GM18909 (cell line): Measurements from ENCODE around the gene SPRY1.

ENCODE experiments used
- ATAC-seq: cut with Tn5 transposase; IDR thresholded peaks from one replicate; pipeline ENCODE4 v1.9.1; 2021; ENCODE audit warnings: mild to moderate bottlenecking; ENCODE audit not compliant: unreplicated experiment, poor library complexity

SPRY1 gene, protein sequence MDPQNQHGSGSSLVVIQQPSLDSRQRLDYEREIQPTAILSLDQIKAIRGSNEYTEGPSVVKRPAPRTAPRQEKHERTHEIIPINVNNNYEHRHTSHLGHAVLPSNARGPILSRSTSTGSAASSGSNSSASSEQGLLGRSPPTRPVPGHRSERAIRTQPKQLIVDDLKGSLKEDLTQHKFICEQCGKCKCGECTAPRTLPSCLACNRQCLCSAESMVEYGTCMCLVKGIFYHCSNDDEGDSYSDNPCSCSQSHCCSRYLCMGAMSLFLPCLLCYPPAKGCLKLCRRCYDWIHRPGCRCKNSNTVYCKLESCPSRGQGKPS

DNA sequence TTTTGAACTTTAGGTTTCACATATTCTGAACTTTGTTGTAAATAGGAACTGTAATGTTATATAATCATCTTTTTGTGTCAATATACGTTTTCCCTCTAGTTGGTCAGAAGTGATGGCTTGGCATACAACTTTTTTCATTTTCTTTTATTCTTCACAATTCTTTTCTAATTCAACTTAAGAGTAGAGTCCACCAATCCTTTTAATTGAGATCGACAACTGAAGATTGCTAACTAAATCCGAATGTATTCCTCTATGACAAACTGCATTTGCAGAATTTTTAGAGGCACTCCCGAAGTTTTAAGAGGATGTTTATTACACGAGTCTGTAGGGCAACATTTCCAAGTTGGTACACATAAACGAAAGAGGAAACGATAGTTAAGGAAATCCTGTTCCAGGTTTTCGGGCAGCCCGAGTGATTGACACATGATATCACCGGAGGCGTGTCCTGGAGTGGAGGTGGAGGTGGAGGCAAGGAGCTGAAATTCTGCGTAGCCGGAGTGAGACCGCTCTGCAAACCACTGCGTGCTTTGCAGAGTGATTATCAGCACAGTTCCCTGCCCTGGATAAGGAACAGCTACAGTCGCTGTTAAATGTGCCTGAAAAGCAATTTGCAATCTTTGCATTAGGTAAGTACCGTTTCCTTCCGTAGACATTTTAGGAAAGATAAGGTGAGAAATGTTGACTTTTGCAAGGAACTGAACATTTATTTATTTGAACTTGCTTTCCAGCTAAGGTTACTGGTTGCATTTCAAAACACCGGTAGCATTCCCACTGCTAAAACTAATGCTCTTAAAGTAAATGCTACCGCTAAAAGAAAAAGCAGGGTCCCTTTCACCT is at the start of gene SPRY1:
SPRY1 (plus strand) TSS at position 489 of the 837 bp plus-strand sequence. CDS start 4,797 bp downstream, outside the sequence.
- peak; percentile 51 for ATAC-seq

DNA sequence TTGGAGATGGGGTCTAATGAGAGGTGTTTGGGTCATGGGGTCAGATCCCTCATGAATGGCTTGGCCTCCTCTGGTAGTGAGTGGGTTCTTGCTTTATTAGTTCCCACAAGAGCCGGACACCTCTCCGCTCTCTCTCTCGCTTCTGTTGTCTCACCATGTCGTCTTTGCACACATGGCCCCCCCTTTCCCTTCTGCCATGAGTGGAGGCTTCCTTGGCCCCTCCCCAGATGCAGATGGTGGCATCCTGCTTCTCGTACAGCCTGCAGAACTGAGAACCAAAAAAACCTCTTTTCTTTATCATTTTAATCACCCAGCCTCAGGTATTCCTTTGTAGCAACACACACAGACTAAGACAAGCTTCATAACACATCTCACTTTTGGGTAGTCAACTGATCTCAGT is 49.6 kb upstream of the SPRY1 start:
- no peak for ATAC-seq

DNA sequence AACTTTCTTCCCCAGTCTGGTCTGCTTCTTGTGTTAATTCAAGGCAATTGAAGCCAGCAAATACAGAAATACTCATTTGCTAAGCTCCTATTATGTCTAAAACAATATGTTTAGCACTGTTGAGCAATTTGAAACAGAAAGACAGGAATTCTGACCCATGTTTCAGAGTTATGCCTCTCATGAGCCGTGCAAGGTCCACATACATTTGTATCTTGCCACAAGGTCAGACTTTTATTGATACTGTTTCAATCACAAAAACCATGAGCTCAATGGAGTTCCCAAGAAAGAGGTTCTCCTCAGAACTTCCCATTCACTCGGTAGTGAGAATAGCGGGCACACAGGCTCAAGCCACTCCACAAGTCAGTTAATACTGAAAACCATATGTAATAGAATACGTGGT is 47.6 kb upstream of the SPRY1 start:
- no peak for ATAC-seq

DNA sequence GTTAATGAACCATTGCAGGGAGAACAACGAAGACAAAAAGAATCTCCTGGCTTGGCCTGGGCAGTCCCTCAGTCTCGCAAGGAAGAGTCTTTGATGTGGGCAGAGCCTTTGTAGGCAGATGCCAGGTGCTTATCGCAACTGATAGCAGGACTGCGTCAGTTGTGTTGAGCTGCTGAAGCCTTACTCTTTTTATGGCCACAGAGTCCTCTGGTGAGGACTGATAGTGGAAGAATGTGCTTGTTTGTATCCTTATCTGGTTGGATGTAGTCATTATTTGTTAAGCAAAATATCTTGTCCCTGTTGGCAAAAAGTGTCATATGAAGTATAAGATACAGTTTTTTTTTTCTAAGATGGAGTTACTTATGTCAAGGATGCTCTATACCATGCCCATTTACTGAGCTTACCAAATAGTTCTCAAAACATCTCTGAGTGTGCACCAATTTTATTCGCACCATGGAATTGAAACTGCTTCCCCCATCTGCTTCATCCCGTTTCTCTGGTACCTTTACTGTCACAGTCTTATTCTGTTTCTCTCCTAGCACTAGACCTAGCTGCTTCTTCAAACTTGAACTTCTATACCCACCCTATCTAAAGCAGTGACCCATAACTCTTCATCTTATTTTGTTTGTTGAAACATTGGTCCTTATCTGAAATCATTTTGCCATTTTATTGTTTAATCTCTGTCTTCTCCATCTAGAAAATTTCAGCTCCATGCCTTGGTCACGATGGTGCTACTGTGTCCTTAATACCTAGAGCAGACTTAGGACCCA is 47.0 kb upstream of the SPRY1 start:
- ATAC-seq = no peak

DNA sequence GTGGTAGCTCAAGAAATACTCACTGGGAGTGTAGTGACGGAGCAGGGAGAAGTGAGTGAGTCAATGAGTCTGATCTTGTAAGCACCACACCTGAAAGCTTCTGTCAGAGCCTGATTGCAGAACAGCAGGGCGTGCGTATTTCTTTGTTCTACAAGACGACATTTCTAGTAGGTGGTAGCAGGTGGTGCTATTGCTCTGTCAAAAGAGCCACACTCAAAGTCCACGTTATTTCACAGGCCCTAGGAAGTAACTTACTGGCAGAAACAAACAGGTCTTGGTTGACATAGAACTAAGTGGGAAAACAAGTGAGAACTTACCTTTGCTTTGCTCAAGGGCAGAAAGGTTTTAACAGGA is 46.4 kb upstream of the SPRY1 start:
- ATAC-seq = no peak

DNA sequence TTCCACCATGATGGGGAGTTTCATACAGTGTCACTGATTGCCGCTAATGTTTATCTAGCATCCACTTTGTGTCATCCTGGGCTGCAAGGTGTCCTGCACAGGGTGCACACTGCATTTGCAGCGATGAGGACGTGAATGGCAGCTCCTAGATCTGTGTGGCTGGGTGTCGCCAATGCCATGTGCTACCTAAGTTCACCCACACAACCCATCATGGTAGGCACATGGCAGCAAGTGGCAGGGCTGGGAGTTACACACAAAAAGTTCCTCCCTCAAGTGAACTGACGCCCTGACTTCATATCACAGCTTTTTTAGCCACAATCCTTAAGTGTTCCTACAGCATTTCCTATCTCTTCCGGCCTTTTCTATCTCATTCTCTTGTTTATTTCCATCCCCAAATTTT is 45.9 kb upstream of the SPRY1 start:
- no peak for ATAC-seq

DNA sequence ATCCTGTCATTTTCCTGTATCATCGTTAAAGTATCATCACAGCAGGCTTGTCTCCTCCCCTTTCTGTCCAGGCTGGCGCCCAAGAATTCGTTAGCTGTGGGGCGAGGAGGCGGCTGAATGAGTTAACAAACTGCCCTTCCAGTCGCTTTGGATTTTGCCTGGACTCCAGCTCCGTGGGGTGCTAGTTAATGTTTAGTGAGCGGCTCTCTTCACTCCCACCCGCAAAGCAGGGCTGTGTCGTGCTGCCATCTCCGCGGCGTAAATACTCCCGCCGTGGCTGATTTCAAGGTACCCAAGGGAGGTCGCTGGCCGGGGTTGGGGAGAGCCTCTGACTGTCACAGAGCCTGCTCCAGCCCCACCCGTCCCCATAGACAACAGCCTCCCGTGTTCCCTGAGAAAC is 44.9 kb upstream of the SPRY1 start:
- no peak for ATAC-seq

DNA sequence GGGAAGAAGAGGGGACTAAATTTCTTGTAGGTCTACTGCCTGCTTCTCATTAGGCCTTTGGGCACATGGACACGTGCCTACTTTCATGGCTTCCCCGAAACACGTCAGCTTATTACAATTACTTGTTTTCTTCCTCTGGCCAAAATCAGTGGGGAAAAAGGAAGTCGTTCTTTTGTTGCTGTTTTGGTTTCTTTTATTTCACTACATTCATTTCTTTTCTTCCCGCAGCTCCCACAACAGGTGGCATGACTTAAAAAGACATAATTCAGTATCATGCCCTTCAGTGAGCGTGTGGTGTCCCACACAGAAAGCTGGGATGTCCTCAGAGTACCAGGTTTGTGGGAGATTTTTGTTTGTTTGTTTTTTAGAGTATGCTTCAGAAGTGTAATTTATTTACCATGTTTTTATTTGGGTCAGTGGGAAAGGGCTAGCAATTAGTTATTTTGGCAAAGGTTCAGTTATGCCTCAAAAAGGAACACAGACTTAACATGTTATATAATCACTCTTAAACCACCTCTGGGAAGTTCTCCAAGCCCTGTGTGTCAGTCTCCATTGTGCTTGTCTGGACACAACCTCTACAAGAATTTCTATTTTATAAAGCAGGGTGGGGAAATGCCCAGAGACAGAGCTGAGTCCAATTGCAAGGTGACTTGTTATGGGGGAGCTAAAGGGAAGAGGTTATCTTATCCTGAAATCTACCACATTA is 44.2 kb upstream of the SPRY1 start:
- no peak for ATAC-seq

DNA sequence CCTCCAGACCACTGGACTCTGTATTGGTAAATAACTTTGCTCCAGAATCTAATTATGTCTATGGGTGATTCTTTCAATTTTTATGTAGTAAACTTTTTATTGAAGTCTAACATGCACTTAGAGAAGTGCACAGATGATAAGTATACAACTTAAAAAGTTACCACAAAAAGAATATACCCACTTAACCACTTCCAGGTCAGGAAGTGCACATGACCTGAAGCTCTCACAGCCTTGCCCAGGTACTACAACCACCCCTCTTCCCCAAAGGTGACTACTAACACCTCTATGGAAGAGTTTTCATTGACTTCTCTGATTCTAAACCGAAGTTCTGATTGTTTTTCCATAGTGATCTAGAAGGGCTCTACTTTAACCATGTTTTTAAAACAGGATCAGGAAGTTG is 43.6 kb upstream of the SPRY1 start:
- no peak for ATAC-seq

DNA sequence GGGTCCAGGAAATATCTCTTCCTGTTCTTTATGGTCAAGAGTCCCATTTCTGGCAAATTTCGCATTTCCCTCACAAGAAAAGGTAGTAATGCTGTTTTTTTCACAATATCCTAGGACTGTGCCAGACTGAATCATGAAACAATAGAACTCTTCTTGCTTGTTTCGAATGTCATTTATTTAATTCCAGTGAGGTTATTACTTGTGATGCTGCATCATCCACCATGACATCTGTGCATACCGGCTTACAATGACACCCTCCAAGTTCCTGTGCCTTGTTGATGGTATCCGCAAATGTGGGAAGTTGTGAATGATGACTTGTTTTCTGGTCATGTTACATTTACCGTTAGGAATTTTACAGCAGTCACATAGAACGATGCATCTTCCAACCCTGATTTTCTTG is 42.9 kb upstream of the SPRY1 start:
- no peak for ATAC-seq

DNA sequence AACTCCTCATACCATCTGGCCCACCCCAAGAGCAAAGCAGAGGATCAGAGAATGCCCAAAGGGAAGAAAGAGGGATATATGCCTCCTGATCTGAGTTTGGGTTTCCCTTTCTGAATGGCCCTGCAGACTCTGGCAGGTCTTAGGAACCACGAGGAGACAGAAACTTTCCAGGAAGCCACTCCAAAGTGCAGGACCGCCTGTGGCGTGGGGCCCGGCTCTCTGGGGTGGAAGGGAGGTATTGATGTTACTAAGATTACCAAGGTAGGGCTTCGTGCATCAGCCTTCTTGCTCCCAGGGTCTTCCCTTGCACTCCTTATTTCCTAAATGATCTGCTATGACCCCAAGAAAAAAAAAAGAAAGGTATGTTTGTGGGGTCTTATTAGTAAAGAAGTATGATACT is 41.9 kb upstream of the SPRY1 start:
- ATAC-seq = no peak

DNA sequence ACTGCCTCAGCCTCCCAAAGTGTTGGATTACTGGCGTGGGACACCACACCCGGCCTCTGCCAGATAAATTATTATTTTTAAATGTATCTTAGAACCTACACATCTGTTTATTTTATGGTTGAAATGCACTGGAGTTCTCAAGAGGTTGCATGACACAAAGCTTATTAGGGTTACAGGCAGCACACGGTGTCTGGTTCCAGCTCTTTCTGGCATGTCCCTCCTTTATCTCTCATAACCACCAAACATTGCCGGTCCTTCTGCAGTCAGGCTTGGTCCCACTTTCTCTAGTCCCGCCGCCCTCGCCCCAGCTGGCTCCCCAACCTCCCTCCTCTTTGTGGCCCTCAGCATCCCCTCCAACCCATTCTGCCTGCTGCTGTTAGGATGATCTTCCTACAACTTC is 39.7 kb upstream of the SPRY1 start:
- no peak for ATAC-seq

DNA sequence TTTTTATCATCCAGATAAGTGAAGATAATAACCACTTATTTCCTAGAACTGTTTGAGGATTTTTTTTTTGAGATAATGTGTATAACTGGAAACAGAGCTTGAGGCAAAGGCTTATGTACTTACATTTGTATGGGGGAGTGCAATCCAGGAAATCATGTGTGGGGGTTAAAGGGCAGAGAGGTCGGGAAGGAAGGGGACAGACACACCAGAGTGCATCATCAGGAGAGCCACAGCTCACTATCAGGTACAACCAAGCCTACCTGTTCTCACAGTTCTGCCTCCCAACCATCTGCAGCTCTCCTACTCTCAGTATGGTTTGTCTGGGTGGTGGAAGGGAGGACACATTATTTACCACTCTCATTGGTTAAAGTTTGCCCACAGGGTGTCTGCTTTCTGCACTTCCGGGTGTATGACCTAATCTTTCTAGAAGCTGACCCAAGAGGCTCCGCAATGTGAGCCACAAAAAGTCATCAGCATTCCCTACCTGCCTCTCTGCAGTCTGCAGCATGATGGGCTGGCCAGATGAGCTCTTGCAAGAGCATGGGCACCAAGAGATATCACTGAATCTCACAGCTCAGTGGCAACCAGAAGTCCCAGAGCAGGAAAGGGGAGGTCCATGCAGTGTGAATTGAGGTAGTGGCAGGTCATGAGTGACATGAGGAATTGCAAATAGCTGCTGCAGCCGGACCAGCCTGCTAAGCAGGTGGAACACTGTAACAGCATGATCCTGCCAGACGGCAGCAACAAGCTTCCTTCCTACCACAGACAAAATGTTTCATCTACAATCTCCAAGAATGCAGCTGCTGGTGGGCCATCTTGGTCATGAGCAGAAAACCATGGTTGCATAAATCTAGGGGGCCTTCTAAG is 36.9 kb upstream of the SPRY1 start:
- ATAC-seq = no peak

DNA sequence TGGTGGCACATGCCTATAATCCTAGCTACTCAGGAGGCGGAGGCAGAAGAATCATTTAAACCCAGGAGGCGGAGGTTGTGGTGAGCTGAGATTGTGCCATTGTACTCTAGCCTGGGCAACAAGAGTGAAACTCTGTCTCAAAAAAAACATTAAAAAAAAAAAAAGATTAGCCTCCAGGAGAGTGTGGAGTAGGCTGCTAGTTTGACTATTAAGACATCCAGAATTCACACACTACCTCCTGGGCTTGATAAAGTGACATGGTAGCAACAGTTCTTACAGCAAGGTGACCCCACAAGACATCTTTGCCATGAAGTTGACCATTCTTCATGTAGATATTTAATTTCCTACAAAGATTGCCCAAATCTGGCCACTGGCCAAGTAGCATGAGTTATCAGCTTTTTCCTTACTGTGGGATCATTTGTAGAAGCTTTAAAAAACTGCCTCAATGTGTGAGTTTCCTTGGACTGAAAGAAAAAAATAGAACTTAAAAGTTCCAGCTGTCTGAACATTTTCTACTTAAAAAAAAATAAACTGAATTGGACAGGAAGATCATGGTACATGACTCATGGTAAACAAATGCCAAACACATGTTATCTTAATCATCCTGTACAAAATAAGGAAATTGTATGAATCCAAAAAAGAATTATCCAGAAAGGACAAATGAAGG is 35.3 kb upstream of the SPRY1 start:
- no peak for ATAC-seq

DNA sequence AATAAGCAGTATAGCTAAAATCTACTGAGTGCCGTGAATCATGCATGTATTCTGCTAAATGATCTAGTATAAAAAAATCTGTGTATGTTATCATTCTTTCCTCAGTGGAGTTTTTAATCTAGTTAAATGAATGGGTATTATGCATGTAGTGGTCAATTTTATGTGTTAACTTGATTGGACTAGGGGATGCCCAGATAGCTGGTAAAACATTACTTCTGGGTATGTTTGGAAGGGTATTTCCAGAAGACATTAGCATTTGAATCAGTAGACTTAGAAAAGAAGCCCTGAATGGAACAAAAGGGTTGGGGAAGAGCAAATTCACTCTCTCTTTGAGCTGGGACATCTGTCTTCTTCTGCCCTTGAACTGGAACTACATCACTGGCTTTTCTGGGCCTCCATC is 34.5 kb upstream of the SPRY1 start:
- ATAC-seq = no peak

DNA sequence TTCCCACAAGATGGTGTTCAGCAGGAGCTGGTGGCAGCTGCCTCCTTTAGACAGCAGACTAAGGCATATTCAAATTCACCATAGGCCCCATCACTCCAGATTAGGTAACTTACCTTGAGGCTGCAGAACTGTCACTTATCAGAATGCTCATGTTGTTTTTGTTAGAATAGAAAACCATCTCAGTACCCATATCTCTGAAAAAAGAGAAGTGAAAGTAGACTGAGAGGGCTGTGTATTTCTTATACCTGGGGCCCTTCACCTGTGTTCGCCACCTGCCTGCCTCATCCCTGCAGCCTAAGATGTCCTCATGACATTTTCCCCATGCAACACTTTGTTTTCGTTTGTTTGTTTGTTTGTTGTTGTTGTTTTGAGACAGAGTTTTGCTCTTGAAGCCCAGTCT is 32.9 kb upstream of the SPRY1 start:
- peak; percentile 88 for ATAC-seq

DNA sequence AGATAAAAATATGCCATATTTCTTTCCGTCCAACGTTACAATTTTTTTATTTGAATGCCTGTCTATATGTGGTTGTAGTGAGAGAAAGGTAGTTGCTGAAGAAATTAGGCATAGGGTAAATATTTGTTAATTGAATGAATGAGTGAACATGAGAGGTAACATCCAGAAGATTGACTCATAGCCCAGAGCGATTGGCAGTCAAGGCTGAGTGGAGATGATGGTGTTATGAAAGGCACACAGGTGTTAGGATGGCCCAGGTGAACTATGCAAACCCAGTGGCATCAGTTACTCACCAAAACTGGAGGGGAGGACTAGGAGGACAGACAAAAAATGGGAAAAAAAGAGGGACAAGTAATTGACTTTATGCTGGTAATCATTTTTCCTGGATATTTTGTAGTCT is 31.7 kb upstream of the SPRY1 start:
- ATAC-seq = no peak

DNA sequence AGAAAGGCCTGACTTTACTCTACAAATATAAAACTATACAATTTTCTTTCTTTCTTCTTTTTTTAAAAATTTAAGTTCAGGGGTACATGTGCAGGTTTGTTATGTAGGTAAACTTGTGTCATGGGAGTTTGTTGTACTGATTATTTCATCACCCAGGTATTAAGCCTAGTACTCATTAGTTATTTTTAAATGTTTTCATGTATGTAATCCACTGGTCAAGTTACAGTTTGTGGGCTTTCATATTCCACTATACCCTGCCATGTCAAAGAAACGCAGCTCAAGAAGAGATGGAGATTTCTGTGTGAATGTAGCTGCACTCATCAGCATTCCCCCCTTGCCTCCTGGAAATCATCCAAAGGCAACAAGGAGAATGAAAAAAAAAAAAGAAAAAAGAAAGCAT is 31.2 kb upstream of the SPRY1 start:
- ATAC-seq = no peak

DNA sequence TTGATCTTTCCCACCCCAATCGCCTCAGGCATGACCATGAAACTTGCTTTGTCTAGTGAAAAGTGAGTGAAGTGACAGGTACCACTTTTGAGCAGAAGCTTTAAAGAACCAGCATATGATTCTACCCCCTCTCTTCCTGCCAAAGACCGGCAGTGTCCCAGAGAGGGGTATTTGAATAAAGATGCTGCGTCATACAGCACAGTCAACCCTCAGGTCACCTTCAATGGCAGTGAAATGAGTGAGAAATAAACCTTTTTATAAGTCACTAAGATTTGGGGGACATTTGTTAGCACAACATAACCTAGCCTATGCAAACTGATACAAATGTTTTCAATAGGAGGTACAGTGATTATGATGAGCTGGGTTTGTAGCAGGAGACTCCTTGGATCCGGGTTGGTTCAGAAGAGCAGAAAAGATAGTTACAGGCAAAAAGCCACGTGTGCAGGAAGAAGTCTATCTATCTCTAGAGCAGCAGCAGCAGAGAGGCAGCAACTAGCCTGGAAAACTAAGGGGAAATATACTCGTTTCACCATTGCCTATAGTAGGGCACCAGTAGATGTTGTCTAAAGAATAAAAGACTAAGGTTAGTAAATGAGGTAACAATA is 30.3 kb upstream of the SPRY1 start:
- no peak for ATAC-seq
